ENCODE measurements around the gene CALU. TPM values are rescaled to one million over a fixed set of nuclear protein-coding genes. Genes with fewer than 3 reads are reported as not detected.

CALU gene
- total RNA-seq, 1 donor from 2014 or later = 197 TPM

- Mint-ChIP-seq H3K4me1 (ENCODE audit: unreplicated experiment) (peaks cover 40% of the 10 kb centered on the region), H3K27ac (ENCODE audit: unreplicated experiment) (no peak overlapping the region), H3K9me3 (ENCODE audit: unreplicated experiment) (no peaks in the 10 kb centered on the region), H3K36me3 (ENCODE audit: low read depth, unreplicated experiment) (peaks cover 4% of the 10 kb centered on the region), H3K4me3 (ENCODE audit: unreplicated experiment) (no peak overlapping the region), H3K27me3 (ENCODE audit: unreplicated experiment) (peaks cover 9% of the 10 kb centered on the region)
- no peak for TF ChIP-seq CTCF (IDR thresholded peaks at IDR 0.05; ENCODE audit: unreplicated experiment)
- DNase-seq (ENCODE audit: low spot score) = no peak
Observed at GRCh38 chr7:128734890-128735289, 4.3 kb upstream of the CALU start.

GRCh38 chr7:128735436-128735835 is 3.7 kb upstream of the CALU start:
- Mint-ChIP-seq H3K27me3 (ENCODE audit: unreplicated experiment) (peaks cover 9% of the 10 kb centered on the region), H3K27ac (ENCODE audit: unreplicated experiment) (no peak overlapping the region), H3K4me1 (ENCODE audit: unreplicated experiment) (peaks cover 44% of the 10 kb centered on the region), H3K36me3 (ENCODE audit: low read depth, unreplicated experiment) (peaks cover 4% of the 10 kb centered on the region), H3K9me3 (ENCODE audit: unreplicated experiment) (no peaks in the 10 kb centered on the region), H3K4me3 (ENCODE audit: unreplicated experiment) (no peak overlapping the region)
- no peak for DNase-seq (ENCODE audit: low spot score)
- TF ChIP-seq CTCF (IDR thresholded peaks at IDR 0.05; ENCODE audit: unreplicated experiment) = no peak

GRCh38 chr7:128737441-128737840 is 1.7 kb upstream of the CALU start:
- no peaks in the 10 kb centered on the region for H3K36me3 Mint-ChIP-seq (ENCODE audit: low read depth, unreplicated experiment)
- no peak overlapping the region for H3K27ac Mint-ChIP-seq (ENCODE audit: unreplicated experiment)
- no peak for DNase-seq (ENCODE audit: low spot score)
- H3K9me3 Mint-ChIP-seq (ENCODE audit: unreplicated experiment) = no peaks in the 10 kb centered on the region
- H3K4me3 Mint-ChIP-seq (ENCODE audit: unreplicated experiment) = no peak overlapping the region
- no peak for TF ChIP-seq CTCF (IDR thresholded peaks at IDR 0.05; ENCODE audit: unreplicated experiment)
- peaks cover 9% of the 10 kb centered on the region for H3K27me3 Mint-ChIP-seq (ENCODE audit: unreplicated experiment)
- peaks cover 47% of the 10 kb centered on the region for H3K4me1 Mint-ChIP-seq (ENCODE audit: unreplicated experiment)

GRCh38 chr7:128737867-128738385 is 1.2 kb upstream of the CALU start:
- no peak overlapping the region for H3K4me3 Mint-ChIP-seq (ENCODE audit: unreplicated experiment)

More at GRCh38 chr7:128737867-128738385, 1.2 kb upstream of the CALU start:
- peaks cover 9% of the 10 kb centered on the region for H3K27me3 Mint-ChIP-seq (ENCODE audit: unreplicated experiment)
- H3K9me3 Mint-ChIP-seq (ENCODE audit: unreplicated experiment) = no peaks in the 10 kb centered on the region
- TF ChIP-seq CTCF (IDR thresholded peaks at IDR 0.05; ENCODE audit: unreplicated experiment) = no peak
- DNase-seq (ENCODE audit: low spot score) = no peak
- no peaks in the 10 kb centered on the region for H3K36me3 Mint-ChIP-seq (ENCODE audit: low read depth, unreplicated experiment)
- H3K27ac Mint-ChIP-seq (ENCODE audit: unreplicated experiment) = no peak overlapping the region
- peaks cover 47% of the 10 kb centered on the region for H3K4me1 Mint-ChIP-seq (ENCODE audit: unreplicated experiment)
